Breast epithelium (tissue), 3 donors: ENCODE data around the gene SLC8A2.

Source experiments
- POLR2A ChIP-seq: fragments of 450-650 bp; IDR thresholded peaks from one replicate; pipeline ENCODE4 v1.6.1; 2016; ENCODE audit warnings: antibody characterized with exemption, mild to moderate bottlenecking, moderate library complexity
- POLR2AphosphoS5 ChIP-seq, 3 donors: sonication (generic); formaldehyde crosslinking; IDR thresholded peaks; one replicate each; pipeline ENCODE4 v1.6.1; 2017; ENCODE audit warnings: antibody characterized with exemption in 3 of 3
- TF ChIP-seq, protein P1 (sequence below), 3 donors: fragments of 450-650 bp; IDR thresholded peaks; one replicate each; pipeline ENCODE4 v1.5.1; 2016 to 2017; ENCODE audit warnings: antibody characterized with exemption in 3 of 3, mild to moderate bottlenecking in 3 of 3, moderate library complexity in 3 of 3

DNA sequence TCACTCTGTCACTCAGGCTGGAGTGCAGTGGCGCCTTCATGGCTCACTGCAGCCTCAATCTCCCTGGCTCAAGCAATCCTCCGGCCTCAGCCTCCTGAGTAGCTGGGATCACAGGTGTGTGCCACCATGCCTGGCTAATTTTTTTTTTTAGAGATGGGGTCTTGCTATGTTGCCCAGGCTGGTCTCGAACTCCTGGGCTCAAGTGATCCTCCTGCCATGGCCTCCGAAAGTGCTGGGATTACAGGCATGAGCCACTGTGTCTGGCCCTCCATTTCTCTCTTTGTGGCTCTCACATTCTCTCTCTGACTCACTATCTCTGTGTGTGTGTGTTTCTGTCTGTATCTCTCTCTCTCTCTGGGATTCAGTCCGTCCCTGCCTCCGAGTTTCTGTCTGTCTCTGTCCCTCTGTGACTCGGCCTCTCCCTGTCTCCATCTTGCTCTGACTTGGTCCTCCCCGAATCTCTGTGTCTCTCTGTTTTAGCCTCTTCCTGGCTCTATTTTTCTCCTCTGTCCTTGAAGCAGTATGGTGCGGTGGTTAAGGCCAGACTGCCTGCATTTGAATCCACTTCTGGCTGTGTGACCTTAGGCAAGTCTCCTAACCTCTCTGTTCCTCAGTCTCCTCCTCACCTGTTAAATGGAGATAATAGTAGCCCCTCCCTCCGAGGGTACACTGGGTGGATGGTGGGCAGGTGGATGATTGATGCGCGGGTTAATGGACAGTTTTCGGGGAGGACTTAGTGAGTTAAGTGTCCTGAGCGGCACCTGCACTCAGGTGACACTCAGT, 63.3 kb downstream of the SLC8A2 start:
- TF ChIP-seq, protein P1, sequence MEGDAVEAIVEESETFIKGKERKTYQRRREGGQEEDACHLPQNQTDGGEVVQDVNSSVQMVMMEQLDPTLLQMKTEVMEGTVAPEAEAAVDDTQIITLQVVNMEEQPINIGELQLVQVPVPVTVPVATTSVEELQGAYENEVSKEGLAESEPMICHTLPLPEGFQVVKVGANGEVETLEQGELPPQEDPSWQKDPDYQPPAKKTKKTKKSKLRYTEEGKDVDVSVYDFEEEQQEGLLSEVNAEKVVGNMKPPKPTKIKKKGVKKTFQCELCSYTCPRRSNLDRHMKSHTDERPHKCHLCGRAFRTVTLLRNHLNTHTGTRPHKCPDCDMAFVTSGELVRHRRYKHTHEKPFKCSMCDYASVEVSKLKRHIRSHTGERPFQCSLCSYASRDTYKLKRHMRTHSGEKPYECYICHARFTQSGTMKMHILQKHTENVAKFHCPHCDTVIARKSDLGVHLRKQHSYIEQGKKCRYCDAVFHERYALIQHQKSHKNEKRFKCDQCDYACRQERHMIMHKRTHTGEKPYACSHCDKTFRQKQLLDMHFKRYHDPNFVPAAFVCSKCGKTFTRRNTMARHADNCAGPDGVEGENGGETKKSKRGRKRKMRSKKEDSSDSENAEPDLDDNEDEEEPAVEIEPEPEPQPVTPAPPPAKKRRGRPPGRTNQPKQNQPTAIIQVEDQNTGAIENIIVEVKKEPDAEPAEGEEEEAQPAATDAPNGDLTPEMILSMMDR (IDR thresholded peaks at IDR 0.05) = no peak
- TF ChIP-seq POLR2AphosphoS5 (IDR thresholded peaks at IDR 0.05) (no peak), POLR2A (no peak)
